HAP-1 (cell line): ENCODE measurements around the gene SLX9.
"Not testable (repeated sequence)": the region's sequence is repeated elsewhere in the genome, so short reads cannot be mapped to it uniquely, and the experiment has no call there.

Source experiments
- DNase-seq, 2 experiments: peaks; one replicate each; pipeline ENCODE4 v3.0.0-alpha.2; 2016 to 2020; ENCODE audit warnings: low spot score in 2 of 2
- H3K27me3 ChIP-seq: fragments of 250-450 bp; sonication (Bioruptor Pico); 2 replicates; pipeline ENCODE4 v1.5.1; 2020; ENCODE audit warnings: low read depth, mild to moderate bottlenecking, moderate library complexity
- H3K36me3 ChIP-seq: fragments of 250-450 bp; sonication (Bioruptor Pico); replicated peaks from 2 replicates; pipeline ENCODE4 v1.5.1; 2020; ENCODE audit warnings: mild to moderate bottlenecking
- H3K4me1 ChIP-seq: fragments of 250-450 bp; sonication (Bioruptor Pico); 2 replicates; pipeline ENCODE4 v1.5.1; 2020; ENCODE audit warnings: mild to moderate bottlenecking
- H3K4me3 ChIP-seq: fragments of 250-450 bp; sonication (Bioruptor Pico); 2 replicates; pipeline ENCODE4 v1.5.1; 2020; ENCODE audit warnings: mild to moderate bottlenecking, moderate library complexity
- H3K9me3 ChIP-seq: fragments of 250-450 bp; sonication (Bioruptor Pico); 2 replicates; pipeline ENCODE4 v1.5.1; 2020; ENCODE audit warnings: mild to moderate bottlenecking, moderate library complexity
- in situ Hi-C: fragments of 300-500 bp; cut with MboI; formaldehyde crosslinking; loops from 3 replicates; pipeline ENCODE4 v1.14.3; 2020; ENCODE audit warnings: low sequenced_read_pairs, inconsistent platforms, mixed read lengths

SLX9 gene

GRCh38 chr21:44927259-44927586 is 12.6 kb upstream of the SLX9 start:
- Histone ChIP-seq H3K27me3 (peaks cover 86% of the 10 kb centered on the region), H3K4me3 (no peak overlapping the region), H3K4me1 (no peaks in the 10 kb centered on the region), H3K36me3 (no peaks in the 10 kb centered on the region), H3K9me3 (no peaks in the 10 kb centered on the region)
- in situ Hi-C loops, result no loop called here
- DNase-seq, result no peak

- H3K9me3 ChIP-seq, result no peaks in the 10 kb centered on the region
- H3K4me1 ChIP-seq, result no peaks in the 10 kb centered on the region
- H3K36me3 ChIP-seq, result no peaks in the 10 kb centered on the region
- no peak for DNase-seq
- no peak overlapping the region for H3K4me3 ChIP-seq
- H3K27me3 ChIP-seq, result peaks cover 89% of the 10 kb centered on the region
- in situ Hi-C loops, result no loop called here
Measured at GRCh38 chr21:44927587-44928461, 12.0 kb upstream of the SLX9 start.

GRCh38 chr21:44928500-44929241 is 11.2 kb upstream of the SLX9 start:
- DNase-seq, in situ Hi-C loops, H3K9me3 ChIP-seq, H3K4me1 ChIP-seq, H3K4me3 ChIP-seq, H3K36me3 ChIP-seq: not testable (repeated sequence)
- H3K27me3 ChIP-seq, result peaks cover 84% of the 10 kb centered on the region

GRCh38 chr21:44929242-44929798 is 10.5 kb upstream of the SLX9 start:
- no peak for DNase-seq
- in situ Hi-C loops, result no loop called here
- Histone ChIP-seq H3K27me3 (peaks cover 77% of the 10 kb centered on the region), H3K4me3 (no peak overlapping the region), H3K36me3 (no peaks in the 10 kb centered on the region), H3K4me1 (no peaks in the 10 kb centered on the region), H3K9me3 (no peaks in the 10 kb centered on the region)

GRCh38 chr21:44929799-44930542 is 9.9 kb upstream of the SLX9 start:
- Histone ChIP-seq H3K9me3 (no peaks in the 10 kb centered on the region), H3K36me3 (no peaks in the 10 kb centered on the region), H3K4me3 (no peak overlapping the region), H3K27me3 (peaks cover 71% of the 10 kb centered on the region), H3K4me1 (no peaks in the 10 kb centered on the region)
- in situ Hi-C loops, result no loop called here
- no peak for DNase-seq

GRCh38 chr21:44930543-44930981 is 9.3 kb upstream of the SLX9 start:
- in situ Hi-C loops, result no loop called here
- Histone ChIP-seq H3K9me3 (no peaks in the 10 kb centered on the region), H3K36me3 (no peaks in the 10 kb centered on the region), H3K4me1 (no peaks in the 10 kb centered on the region), H3K4me3 (no peak overlapping the region), H3K27me3 (peaks cover 66% of the 10 kb centered on the region)
- no peak for DNase-seq

GRCh38 chr21:44931137-44931500 is 8.7 kb upstream of the SLX9 start:
- no peaks in the 10 kb centered on the region for H3K9me3 ChIP-seq
- H3K36me3 ChIP-seq, result no peaks in the 10 kb centered on the region
- H3K27me3 ChIP-seq, result peaks cover 61% of the 10 kb centered on the region
- in situ Hi-C loops, result no loop called here
- H3K4me1 ChIP-seq, result no peaks in the 10 kb centered on the region
- no peak overlapping the region for H3K4me3 ChIP-seq
- DNase-seq, result no peak

GRCh38 chr21:44931501-44932407 is 8.1 kb upstream of the SLX9 start:
- in situ Hi-C loops, result no loop called here
- peaks cover 54% of the 10 kb centered on the region for H3K27me3 ChIP-seq
- H3K4me1 ChIP-seq, result no peaks in the 10 kb centered on the region
- H3K4me3 ChIP-seq, result peak overlapping the region; percentile 13
- no peaks in the 10 kb centered on the region for H3K36me3 ChIP-seq
- no peaks in the 10 kb centered on the region for H3K9me3 ChIP-seq
- DNase-seq, result no peak

- no peaks in the 10 kb centered on the region for H3K4me1 ChIP-seq
- H3K36me3 ChIP-seq, result no peaks in the 10 kb centered on the region
- no peaks in the 10 kb centered on the region for H3K9me3 ChIP-seq
- DNase-seq, result peak in 1 of 2 experiments; percentile 48
- in situ Hi-C loops, result no loop called here
- peak overlapping the region; percentile 13 for H3K4me3 ChIP-seq
- H3K27me3 ChIP-seq, result peaks cover 48% of the 10 kb centered on the region
Measured at GRCh38 chr21:44932408-44933181, 7.2 kb upstream of the SLX9 start.

- no peaks in the 10 kb centered on the region for H3K9me3 ChIP-seq
- DNase-seq, result no peak
- no peak overlapping the region for H3K4me3 ChIP-seq
- H3K36me3 ChIP-seq, result no peaks in the 10 kb centered on the region
- H3K4me1 ChIP-seq, result no peaks in the 10 kb centered on the region
- peaks cover 40% of the 10 kb centered on the region for H3K27me3 ChIP-seq
- in situ Hi-C loops, result no loop called here
Measured at GRCh38 chr21:44933199-44933917, 6.5 kb upstream of the SLX9 start.

GRCh38 chr21:44933918-44934260 is 5.9 kb upstream of the SLX9 start:
- no peaks in the 10 kb centered on the region for H3K36me3 ChIP-seq
- H3K9me3 ChIP-seq, result no peaks in the 10 kb centered on the region
- H3K27me3 ChIP-seq, result peaks cover 40% of the 10 kb centered on the region
- no peaks in the 10 kb centered on the region; the same call in 1 of the 2 replicates for H3K4me1 ChIP-seq
- in situ Hi-C loops, result no loop called here
- DNase-seq, result no peak
- H3K4me3 ChIP-seq, result no peak overlapping the region

- no peak overlapping the region for H3K4me3 ChIP-seq
- peaks cover 37% of the 10 kb centered on the region for H3K27me3 ChIP-seq
- in situ Hi-C loops, result no loop called here
- no peaks in the 10 kb centered on the region for H3K9me3 ChIP-seq
- no peaks in the 10 kb centered on the region; the same call in 1 of the 2 replicates for H3K4me1 ChIP-seq
- H3K36me3 ChIP-seq, result no peaks in the 10 kb centered on the region
- DNase-seq, result no peak
Measured at GRCh38 chr21:44934276-44934675, 5.6 kb upstream of the SLX9 start.
